GM21526 (cell line): ENCODE results near the gene MYOT.
"Not testable (repeated sequence)": the region's sequence is repeated elsewhere in the genome, so short reads cannot be mapped to it uniquely, and the experiment has no call there.

Source experiments
- ATAC-seq: cut with Tn5 transposase; IDR thresholded peaks from one replicate; pipeline ENCODE4 v1.9.1; 2021; ENCODE audit warnings: moderate library complexity; ENCODE audit not compliant: unreplicated experiment, low FRiP score

MYOT gene

GRCh38 chr5:137853165-137853564 is 14.5 kb upstream of the MYOT start:
- not testable (repeated sequence) for ATAC-seq

GRCh38 chr5:137856201-137856600 is 11.5 kb upstream of the MYOT start:
- ATAC-seq, result no peak

GRCh38 chr5:137856916-137857862 is 10.5 kb upstream of the MYOT start:
- no peak for ATAC-seq

DNA sequence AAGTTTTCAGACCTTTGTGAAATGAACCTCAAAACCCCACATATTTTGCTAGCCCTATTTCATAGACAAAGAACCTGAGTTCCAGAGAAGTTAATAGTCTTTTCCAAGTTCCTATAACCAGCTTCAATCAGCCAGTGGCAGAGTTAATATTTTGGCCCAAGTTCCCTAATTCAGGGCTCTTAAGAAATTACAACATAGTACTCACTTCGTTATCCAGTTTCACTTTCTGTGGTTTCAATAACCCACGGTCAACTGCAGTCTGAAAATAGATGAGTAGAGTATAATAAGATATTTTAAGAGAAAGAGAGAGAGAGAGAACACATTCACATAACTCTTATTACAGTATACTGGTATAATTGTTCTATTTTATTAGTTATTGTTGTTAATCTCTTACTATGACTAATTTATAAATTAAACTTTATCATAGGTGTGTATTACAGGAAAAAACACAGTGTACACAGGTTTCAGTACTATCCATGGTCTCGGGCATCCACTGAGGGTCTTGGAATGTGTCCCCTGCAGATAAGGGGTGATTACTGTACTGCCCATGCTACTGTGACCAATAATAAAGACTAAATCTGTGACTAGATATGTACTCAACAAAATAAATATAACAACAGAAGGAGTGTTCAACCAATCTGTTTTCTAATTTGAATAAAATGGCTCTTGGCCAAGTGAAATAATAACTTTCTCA is 9.3 kb upstream of the MYOT start:
- peak; percentile 83 for ATAC-seq

GRCh38 chr5:137858954-137859353 is 8.7 kb upstream of the MYOT start:
- no peak for ATAC-seq

- no peak for ATAC-seq
Observed at GRCh38 chr5:137862251-137862650, 5.4 kb upstream of the MYOT start.

GRCh38 chr5:137863653-137864052 is 4.0 kb upstream of the MYOT start:
- not testable (repeated sequence) for ATAC-seq

DNA sequence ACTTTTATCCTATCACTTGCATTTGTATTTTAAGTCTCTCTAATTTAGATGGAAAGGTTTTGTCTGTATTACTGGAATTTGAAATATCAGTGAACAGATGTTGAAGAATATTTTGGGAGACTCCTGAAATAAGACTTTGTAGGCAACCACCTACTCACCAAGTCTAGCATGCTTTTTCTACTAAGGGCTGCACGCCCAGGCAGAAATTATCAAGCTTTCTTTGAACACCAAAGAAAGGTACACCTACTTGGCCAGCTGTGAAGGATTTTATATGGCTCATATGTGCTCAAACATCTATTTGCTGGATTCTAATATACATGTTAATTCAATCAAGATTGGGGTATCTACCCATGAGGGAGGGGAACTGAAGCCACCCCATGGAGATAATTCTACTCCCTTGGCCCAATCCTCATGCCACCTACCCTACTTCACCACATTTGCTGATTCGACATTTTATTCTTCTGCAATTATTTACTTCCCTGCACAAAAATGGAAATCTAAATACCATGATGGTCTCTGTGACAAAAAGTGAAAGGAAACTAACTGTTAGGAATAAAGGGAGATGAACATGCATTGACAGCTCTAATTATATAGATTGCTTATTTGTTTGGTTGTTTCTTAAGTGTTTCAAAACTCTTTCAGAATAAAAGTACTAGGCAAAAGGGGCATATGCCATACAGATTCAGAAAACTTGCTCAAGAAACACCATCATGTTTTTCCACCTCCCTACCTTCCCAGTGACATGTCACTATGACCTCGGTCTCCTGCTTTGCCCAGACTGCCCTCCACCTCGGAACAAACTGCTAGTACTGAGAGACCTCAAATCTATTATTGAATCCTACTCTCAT is 895 bp upstream of the MYOT start:
- no peak for ATAC-seq

DNA sequence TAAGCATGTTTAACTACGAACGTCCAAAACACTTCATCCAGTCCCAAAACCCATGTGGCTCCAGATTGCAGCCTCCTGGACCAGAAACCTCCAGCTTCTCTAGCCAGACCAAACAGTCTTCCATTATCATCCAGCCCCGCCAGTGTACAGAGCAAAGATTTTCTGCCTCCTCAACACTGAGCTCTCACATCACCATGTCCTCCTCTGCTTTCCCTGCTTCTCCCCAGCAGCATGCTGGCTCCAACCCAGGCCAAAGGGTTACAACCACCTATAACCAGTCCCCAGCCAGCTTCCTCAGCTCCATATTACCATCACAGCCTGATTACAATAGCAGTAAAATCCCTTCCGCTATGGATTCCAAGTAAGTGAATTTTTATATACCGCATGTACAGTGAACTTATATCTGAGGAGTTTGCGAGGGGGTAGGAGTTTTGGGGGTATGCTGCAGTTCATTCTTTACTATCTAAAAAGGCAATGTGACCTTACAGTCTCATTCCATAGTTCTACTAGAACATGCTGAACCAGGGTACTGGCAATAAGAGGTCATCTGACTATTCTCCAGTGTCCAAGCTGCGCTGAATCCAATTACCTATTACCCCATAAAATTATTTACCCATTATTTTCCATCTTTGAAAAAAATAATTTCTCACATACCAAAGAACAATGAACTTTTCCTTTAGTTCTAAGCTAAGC is 3.1 kb downstream of the MYOT start:
- no peak for ATAC-seq

DNA sequence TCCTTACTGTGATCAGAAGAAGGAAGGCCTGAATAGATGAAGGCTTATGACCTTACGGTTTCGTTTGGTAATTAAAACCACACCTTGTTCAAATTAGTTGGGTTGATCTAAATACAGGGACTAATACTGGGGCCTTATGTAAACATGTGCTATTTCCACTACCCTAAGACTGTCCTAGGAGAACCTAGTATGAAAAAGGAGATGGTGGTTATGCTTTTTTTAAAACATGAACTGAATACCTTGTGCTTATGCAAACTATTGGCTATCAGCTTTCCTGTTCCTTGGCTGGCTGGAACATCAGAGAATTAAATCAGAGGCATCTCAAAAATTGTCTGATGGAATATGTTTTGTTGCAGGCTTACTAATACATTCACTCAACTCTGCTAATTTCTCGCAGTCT is 3.9 kb downstream of the MYOT start:
- ATAC-seq, result no peak

GRCh38 chr5:137872466-137872865 is 4.8 kb downstream of the MYOT start:
- no peak for ATAC-seq

- ATAC-seq, result no peak
Observed at GRCh38 chr5:137876101-137876500, 8.4 kb downstream of the MYOT start.

DNA sequence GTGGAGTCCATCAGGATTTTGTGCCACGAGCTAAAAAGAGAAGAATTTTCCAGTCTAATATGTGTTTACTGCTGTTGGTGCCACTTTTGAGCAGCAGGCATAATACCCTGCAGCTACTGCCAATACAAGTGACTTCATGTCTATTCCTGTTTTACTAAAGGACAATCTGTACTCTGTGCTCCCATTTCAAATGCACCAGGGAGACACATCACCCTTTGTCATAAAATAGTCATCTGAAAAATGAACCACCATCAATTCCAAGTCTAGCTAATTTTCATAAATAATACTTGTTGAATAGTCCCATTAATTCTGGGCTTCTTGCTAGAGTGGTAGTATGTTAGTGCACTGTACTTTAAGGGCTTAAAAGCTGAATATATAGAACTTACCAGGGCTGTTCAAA is 12.7 kb downstream of the MYOT start:
- no peak for ATAC-seq

GRCh38 chr5:137887831-137888230 is 20.2 kb downstream of the MYOT start:
- no peak for ATAC-seq

GRCh38 chr5:137888466-137888862 is 20.8 kb downstream of the MYOT start:
- peak; percentile 8 for ATAC-seq

- ATAC-seq, result peak; percentile 90
Observed at GRCh38 chr5:137888863-137889759, 21.5 kb downstream of the MYOT start, which contains the start of gene PKD2L2. PKD2L2 (plus strand) TSS chr5:137889457; CDS start chr5:137889492, 35 bp downstream.

GRCh38 chr5:137890845-137891244 is 23.2 kb downstream of the MYOT start:
- no peak for ATAC-seq

GRCh38 chr5:137891849-137892248 is 24.2 kb downstream of the MYOT start:
- no peak for ATAC-seq

DNA sequence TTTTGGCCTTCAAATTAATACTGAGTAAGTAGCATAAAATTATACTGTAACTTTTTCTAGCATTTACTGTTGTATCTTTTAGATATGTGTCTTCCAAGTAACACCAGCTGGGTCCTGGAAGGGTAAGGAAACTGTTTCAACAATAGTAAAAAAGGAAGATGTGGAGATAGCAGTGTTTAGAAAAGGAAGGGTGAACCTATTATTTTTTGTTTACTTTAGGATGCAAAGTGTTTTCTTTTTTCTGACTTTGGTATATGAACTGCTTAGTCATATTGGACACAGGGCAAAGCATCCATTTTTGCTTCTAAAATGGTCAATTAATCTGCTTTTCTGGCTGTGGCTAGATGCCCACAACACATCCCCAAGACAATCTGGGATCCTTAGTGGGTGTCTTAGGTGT is 26.9 kb downstream of the MYOT start:
- no peak for ATAC-seq
